NT2/D1 (cell line): ENCODE measurements around the gene U2AF2.

Experiments
- YY1 ChIP-seq: IDR thresholded peaks from 2 replicates; pipeline ENCODE4 v1.6.1; 2011; ENCODE audit not compliant: insufficient read length, insufficient read depth
- ZNF274 ChIP-seq: IDR thresholded peaks from 2 replicates; pipeline ENCODE4 v1.6.1; 2011; ENCODE audit warnings: mild to moderate bottlenecking, low read depth, low read length

DNA sequence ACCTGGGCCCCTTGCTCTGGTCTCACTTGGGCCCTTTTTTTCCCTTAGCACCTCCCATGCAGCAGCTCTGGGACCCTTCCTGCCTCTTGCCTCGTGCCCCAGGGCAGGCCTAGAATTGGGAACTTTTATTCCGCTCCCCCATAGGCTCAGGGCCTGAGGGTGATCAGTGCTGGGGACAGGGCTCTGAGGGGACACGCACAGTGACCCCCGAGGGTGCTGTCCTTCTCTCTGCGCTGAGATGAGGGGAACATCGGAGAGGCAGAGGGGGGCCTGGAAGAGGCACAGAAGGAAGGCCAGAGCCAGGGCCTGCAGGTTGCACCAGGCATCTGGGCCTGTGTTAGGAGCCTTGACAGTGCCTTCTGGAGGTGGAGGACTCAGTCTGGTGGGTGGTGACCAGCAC lies 30.9 kb downstream of the U2AF2 start:
- no peak for TF ChIP-seq ZNF274
- no peak for TF ChIP-seq YY1
